GM12878 (cell line): ENCODE results near the gene MYO18B. TPM values are rescaled to one million over a fixed set of nuclear protein-coding genes. Genes with fewer than 3 reads are reported as not detected.

Source experiments
- ATF3 ChIP-seq: IDR thresholded peaks from 2 replicates; pipeline ENCODE4 v1.6.1; 2011; ENCODE audit warnings: low read depth, mild to moderate bottlenecking, low read length, moderate library complexity, borderline replicate concordance; ENCODE audit errors: extremely low read depth
- BHLHE40 ChIP-seq, 2 experiments: fragments of 450-650 bp in 1 of 2; IDR thresholded peaks; 2 replicates each; pipeline ENCODE4 v1.6.1; 2011 to 2017; ENCODE audit warnings: low read depth in 2 of 2, borderline replicate concordance in 1 of 2, improper control_type of control experiment in 1 of 2, low read length in 1 of 2, mild to moderate bottlenecking in 1 of 2
- GABPA ChIP-seq: IDR thresholded peaks from 2 replicates; pipeline ENCODE4 v1.6.1; 2014; ENCODE audit warnings: antibody characterized with exemption, low read depth, mild to moderate bottlenecking, inconsistent platforms
- IRF3 ChIP-seq: fragments of 450-650 bp; IDR thresholded peaks from 2 replicates; pipeline ENCODE4 v1.6.1; 2014; ENCODE audit warnings: mild to moderate bottlenecking
- MTA2 ChIP-seq: fragments of 450-650 bp; IDR thresholded peaks from 2 replicates; pipeline ENCODE4 v1.6.1; 2016; ENCODE audit warnings: low read depth, mild to moderate bottlenecking, moderate library complexity
- NFXL1 ChIP-seq: fragments of 450-650 bp; IDR thresholded peaks from 2 replicates; pipeline ENCODE4 v1.6.1; 2017; ENCODE audit warnings: antibody characterized with exemption, mild to moderate bottlenecking, borderline replicate concordance
- PAX5 ChIP-seq: IDR thresholded peaks from 2 replicates; pipeline ENCODE4 v1.6.1; 2011; ENCODE audit warnings: low read depth, low read length, borderline replicate concordance
- PBX3 ChIP-seq: IDR thresholded peaks from 2 replicates; pipeline ENCODE4 v1.6.1; 2011; ENCODE audit warnings: mild to moderate bottlenecking, low read depth, low read length, moderate library complexity; ENCODE audit not compliant: insufficient replicate concordance
- RAD51 ChIP-seq: fragments of 450-650 bp; IDR thresholded peaks from 2 replicates; pipeline ENCODE4 v1.6.1; 2016; ENCODE audit warnings: moderate library complexity, mild to moderate bottlenecking, inconsistent platforms
- RELA ChIP-seq: fragments of 450-650 bp; IDR thresholded peaks from 2 replicates; pipeline ENCODE4 v1.8.0; 2014; ENCODE audit warnings: borderline replicate concordance; ENCODE audit not compliant: partially characterized antibody
- SRF ChIP-seq, 2 experiments: IDR thresholded peaks; 2 replicates each; pipeline ENCODE4 v1.6.1; 2011; ENCODE audit warnings: low read depth in 2 of 2, low read length in 2 of 2, mild to moderate bottlenecking in 1 of 2, moderate library complexity in 1 of 2
- STAT3 ChIP-seq: IDR thresholded peaks from 2 replicates; pipeline ENCODE4 v1.6.1; 2011; ENCODE audit warnings: low read depth, low read length, improper control_type of control experiment
- ZNF24 ChIP-seq: fragments of 450-650 bp; IDR thresholded peaks from 2 replicates; pipeline ENCODE4 v1.6.1; 2017; ENCODE audit warnings: antibody characterized with exemption, mild to moderate bottlenecking
- polyA plus RNA-seq, 11 experiments: library from polyadenylated mRNA; depleted of rRNA in 4 of 11; unstranded in 6 of 11; stranded (reverse) in 5 of 11; fragments of >200 nt; fragmentation: Nextera tagmentation in 4 of 11; fragmentation: Illumina TruSeq in 1 of 11; extraction: Ambion mirVana in 4 of 11; extraction: Trizol in 1 of 11; gene quantifications; 1 replicate in 1 of 11; 2 replicates in 10 of 11; pipeline versions ENCODE4 v1.2.1 to v1.2.3, GENCODE V29; 2011 to 2016; ENCODE audit warnings: inconsistent platforms in 2 of 11, missing spikeins in 2 of 11, low read depth in 1 of 11
- total RNA-seq, 4 experiments: library from RNA; depleted of rRNA in 3 of 4; stranded (reverse); fragments of >200 nt in 3 of 4; fragmentation: Illumina TruSeq in 1 of 4; extraction: Trizol in 1 of 4; gene quantifications; 2 replicates each; pipeline versions ENCODE4 v1.2.1 to v1.2.3, GENCODE V29; 2013 to 2021
- TF ChIP-seq, protein P1 (sequence below): IDR thresholded peaks from 2 replicates; pipeline ENCODE4 v1.6.1; 2012; ENCODE audit warnings: low read depth, low read length, improper control_type of control experiment
- TF ChIP-seq, protein P2 (sequence below): fragments of 150-350 bp; IDR thresholded peaks from 2 replicates; pipeline ENCODE4 v1.6.1; 2016; ENCODE audit warnings: low read depth, low read length
- TF ChIP-seq, protein P3 (sequence below), 3 experiments: IDR thresholded peaks in 2 of 3; conservative IDR thresholded peaks in 1 of 3; 2 replicates each; pipeline ENCODE4 v1.5.1; 2011; ENCODE audit warnings: low read depth in 3 of 3, low read length in 3 of 3, mild to moderate bottlenecking in 3 of 3, control low read depth in 2 of 3, moderate library complexity in 2 of 3, inconsistent platforms in 1 of 3, mixed read lengths in 1 of 3; ENCODE audit not compliant: control insufficient read depth in 2 of 3, insufficient read depth in 1 of 3; ENCODE audit errors: extremely low read depth in 1 of 3

Gene MYO18B
- total and polyA plus RNA-seq, 10 of the 15 experiments (the other 5 are each of a cell fraction or from before 2014, with no cell fraction given), result 0.05 to 2.1 (median 0.51) TPM; not detected in 1

DNA sequence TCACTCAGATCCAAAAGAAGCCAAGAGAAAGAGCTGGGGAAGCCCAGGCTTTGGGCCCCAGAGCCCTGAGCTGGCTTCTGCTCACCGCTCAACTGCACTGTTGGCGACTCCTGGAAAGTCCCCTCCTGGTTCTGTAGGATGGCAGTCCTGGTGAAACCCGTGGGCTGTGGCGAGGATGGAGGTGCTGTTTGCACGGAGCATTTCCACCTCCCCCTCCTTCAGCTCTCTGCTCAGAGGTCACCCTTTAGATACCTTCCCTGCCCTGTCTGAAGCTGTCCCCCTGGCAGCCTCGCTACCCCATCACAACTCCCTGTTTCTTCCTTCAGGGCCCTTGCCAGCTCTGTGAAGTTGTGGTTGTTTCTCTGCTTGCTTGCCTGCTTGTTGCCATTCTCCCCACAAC lies 97.8 kb downstream of the MYO18B start (continued):
- TF ChIP-seq ZNF24 (no peak), GABPA (no peak), MTA2 (no peak), RAD51 (no peak), PBX3 (no peak), ATF3 (no peak), NFXL1 (no peak), IRF3 (no peak), SRF (IDR thresholded peaks at IDR 0.05; ENCODE audit: low read depth in 2 of 2, low read length in 2 of 2) (no peak), PAX5 (peak; percentile 39; the same call in 1 of the 2 replicates), BHLHE40 (IDR thresholded peaks at IDR 0.05; ENCODE audit: borderline replicate concordance in 1 of 2, low read depth in 2 of 2, low read length in 1 of 2) (0 out of 4 replicates have a peak, but pooled peaks of 1 of the 2 experiments have one; percentile 8), RELA (peak; percentile 48), STAT3 (no peak)
- TF ChIP-seq, protein P1, sequence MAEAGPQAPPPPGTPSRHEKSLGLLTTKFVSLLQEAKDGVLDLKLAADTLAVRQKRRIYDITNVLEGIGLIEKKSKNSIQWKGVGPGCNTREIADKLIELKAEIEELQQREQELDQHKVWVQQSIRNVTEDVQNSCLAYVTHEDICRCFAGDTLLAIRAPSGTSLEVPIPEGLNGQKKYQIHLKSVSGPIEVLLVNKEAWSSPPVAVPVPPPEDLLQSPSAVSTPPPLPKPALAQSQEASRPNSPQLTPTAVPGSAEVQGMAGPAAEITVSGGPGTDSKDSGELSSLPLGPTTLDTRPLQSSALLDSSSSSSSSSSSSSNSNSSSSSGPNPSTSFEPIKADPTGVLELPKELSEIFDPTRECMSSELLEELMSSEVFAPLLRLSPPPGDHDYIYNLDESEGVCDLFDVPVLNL, result no peak
- TF ChIP-seq, protein P2, sequence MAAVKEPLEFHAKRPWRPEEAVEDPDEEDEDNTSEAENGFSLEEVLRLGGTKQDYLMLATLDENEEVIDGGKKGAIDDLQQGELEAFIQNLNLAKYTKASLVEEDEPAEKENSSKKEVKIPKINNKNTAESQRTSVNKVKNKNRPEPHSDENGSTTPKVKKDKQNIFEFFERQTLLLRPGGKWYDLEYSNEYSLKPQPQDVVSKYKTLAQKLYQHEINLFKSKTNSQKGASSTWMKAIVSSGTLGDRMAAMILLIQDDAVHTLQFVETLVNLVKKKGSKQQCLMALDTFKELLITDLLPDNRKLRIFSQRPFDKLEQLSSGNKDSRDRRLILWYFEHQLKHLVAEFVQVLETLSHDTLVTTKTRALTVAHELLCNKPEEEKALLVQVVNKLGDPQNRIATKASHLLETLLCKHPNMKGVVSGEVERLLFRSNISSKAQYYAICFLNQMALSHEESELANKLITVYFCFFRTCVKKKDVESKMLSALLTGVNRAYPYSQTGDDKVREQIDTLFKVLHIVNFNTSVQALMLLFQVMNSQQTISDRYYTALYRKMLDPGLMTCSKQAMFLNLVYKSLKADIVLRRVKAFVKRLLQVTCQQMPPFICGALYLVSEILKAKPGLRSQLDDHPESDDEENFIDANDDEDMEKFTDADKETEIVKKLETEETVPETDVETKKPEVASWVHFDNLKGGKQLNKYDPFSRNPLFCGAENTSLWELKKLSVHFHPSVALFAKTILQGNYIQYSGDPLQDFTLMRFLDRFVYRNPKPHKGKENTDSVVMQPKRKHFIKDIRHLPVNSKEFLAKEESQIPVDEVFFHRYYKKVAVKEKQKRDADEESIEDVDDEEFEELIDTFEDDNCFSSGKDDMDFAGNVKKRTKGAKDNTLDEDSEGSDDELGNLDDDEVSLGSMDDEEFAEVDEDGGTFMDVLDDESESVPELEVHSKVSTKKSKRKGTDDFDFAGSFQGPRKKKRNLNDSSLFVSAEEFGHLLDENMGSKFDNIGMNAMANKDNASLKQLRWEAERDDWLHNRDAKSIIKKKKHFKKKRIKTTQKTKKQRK, result no peak
- TF ChIP-seq, protein P3, sequence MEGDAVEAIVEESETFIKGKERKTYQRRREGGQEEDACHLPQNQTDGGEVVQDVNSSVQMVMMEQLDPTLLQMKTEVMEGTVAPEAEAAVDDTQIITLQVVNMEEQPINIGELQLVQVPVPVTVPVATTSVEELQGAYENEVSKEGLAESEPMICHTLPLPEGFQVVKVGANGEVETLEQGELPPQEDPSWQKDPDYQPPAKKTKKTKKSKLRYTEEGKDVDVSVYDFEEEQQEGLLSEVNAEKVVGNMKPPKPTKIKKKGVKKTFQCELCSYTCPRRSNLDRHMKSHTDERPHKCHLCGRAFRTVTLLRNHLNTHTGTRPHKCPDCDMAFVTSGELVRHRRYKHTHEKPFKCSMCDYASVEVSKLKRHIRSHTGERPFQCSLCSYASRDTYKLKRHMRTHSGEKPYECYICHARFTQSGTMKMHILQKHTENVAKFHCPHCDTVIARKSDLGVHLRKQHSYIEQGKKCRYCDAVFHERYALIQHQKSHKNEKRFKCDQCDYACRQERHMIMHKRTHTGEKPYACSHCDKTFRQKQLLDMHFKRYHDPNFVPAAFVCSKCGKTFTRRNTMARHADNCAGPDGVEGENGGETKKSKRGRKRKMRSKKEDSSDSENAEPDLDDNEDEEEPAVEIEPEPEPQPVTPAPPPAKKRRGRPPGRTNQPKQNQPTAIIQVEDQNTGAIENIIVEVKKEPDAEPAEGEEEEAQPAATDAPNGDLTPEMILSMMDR (IDR thresholded peaks at IDR 0.05 in 2 of 3, conservative IDR thresholded peaks at IDR 0.05 in 1 of 3; ENCODE audit: control insufficient read depth in 2 of 3, extremely low read depth in 1 of 3, insufficient read depth in 1 of 3, low read depth in 3 of 3, low read length in 3 of 3), result no peak
